HG03066 (cell line): ENCODE results near the gene FAM237A.

Experiments
- ATAC-seq: cut with Tn5 transposase; IDR thresholded peaks from one replicate; pipeline ENCODE4 v1.9.1; 2021; ENCODE audit warnings: low read depth; ENCODE audit not compliant: unreplicated experiment

Gene FAM237A

DNA sequence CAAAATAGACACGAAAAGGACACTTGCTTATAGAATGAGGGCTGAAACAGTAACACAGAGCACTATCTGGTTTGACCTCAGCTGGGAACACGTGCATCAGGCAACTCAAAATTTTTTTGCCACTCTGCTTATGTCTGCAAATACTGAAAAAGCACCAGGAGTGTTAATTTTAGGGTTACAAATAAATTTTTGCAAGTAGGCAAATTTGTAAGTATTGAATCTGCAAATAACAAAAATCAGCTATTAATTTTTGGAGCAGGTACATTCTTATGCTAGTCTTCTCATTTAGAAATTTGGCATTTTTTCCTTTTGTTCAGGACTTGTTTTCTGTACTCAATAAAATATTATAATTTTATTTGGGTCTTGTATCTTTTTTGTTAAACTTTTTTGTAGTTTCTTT, 46.2 kb downstream of the FAM237A start:
- no peak for ATAC-seq

DNA sequence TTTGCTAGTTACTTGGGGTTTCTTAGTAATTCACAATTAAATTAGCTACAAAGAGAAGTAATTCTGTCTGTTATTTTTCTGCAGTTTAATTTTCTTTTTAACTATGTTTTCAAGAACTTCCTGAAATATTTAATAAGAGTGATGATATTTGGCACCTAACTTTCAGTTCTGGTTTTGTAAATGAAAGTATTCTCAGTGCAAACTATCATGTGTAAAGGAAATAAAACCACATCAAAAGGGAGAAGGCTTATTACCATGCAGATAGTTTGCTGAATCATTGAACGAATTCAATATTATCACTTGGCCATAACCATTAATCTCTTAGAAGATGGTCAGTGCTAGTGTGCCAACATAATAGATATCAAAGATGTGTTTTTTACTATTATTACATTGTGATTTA, 46.7 kb downstream of the FAM237A start:
- ATAC-seq = no peak

DNA sequence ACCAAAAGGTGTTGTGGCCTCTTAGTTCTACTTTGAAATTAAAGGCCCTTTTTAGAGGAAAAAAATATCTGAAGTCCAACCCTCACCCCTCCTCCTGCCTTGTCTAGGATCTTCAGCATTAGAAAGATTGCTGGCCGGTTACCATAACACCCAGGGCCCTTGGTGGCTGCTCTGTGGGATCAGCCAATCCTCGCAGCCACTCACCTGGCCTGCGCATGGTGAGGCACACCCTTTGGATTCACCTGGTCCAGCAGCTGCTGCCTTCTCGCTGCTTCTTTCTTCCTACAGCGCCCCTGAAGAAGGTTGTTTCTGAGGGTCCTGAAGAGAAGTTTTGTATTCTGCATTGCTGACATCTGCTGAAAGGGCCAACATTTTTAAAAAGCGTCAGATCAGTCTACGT, 50.7 kb downstream of the FAM237A start:
- no peak for ATAC-seq

DNA sequence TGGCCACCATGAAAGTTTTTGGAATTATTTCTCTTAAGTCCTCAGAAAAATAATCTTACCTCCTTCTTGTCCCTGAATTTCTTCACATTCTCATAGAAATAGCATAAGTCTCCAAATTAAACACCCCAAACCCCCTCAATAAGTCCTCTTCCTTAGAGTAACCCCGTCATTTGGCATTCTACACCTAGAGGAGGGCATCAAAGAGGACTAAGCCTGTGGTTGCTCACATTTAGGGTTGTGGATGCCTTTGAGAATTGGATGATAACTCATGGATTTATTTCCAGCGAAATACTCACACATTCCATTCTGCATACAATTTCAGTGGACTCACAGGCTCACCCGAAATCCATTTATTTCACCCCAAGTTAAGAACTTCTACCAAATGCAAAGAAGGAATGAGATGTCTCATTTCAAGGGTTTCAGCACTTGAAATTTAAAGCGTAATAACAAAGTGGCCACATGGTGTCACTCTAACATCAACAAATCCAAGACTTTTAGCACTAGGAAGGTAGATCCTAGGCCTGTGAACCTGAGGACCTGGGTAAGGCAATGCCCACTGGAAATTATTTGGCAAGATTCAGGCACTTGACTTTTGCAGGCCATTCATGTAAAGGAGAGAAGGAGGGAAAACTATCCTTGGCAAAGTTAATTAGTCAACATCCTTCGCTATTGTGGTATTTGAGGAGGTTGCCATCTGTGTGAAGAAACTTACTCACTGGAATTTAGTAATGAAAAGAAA, 51.3 kb downstream of the FAM237A start:
- no peak for ATAC-seq

DNA sequence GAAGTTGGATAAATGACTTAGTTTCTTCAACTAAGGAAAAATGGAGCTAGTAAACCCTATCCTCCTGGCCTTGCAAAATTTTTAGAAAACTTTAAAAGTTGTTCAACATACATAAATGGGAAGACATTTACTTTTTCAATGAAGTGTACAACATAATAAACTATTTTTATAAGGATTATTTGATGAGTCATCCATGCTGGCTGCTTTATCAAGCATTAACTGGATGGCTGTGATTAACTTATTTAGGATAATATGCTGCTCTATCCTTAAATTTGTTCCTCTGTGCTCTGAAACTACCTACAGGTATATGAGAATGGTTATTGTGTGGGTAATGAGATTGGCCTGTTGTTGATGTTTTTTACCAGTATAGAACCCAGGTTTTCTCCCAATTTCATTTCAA, 54.6 kb downstream of the FAM237A start:
- no peak for ATAC-seq

DNA sequence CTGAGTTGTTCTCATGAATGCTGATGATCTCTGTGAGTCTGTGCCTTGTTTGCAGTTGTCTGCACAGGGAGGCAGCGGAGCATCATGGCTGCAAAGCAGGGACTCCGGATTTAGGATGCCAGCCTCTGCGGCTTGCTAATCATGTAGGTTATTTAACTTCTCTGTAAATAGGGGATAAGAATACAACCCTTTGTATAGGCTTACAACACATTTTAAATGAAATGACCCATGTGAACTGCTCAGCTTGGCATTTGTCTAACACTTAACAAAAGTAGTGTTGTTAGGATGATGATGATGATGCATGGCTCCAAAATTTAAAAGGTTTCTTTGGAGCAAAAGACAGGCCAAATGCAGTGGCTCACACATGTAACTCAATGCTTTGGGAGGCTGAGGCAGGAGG, 56.5 kb downstream of the FAM237A start:
- ATAC-seq = no peak
